ENCODE data around the gene NRARP. TPM values are rescaled to one million over a fixed set of nuclear protein-coding genes. Genes with fewer than 3 reads are reported as not detected.

Gene NRARP
- total RNA-seq, 8 experiments from 2014 or later: 1.00 to 20.5 (median 3.4) TPM; not detected in 1

DNA sequence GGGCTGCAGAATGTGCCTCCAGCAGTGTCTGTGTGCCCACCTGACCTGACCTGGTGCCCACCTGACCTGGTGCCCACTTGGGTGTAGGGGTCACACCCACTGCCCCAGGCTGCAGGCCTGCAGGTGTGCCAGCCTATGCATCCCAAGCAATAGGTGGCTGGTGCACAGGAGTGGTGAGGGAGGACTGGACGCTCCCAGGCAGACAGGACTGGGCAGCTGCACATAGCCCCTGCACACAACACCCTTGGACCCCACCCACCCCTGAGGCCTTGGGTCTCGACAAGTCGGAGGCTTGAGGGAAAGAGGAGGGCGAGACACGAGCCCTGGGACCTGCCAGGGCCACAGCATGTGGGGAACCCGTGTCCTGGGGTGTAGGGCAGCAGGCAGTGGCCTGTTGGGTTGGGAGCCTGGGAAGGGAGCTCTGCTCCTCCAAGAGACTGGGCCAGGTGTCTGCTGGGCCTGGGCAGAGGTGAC is 10.8 kb upstream of the NRARP start:
- 40% methylated on average over 1 of the region's 6 CpGs; no CpG with 5 or more reads in 9 of the 10 experiments for WGBS, 10 experiments
- H3K4me3 ChIP-seq: no peak overlapping the region
- peaks cover 53 to 73% of the 10 kb centered on the region in 2 donors for H3K4me1 ChIP-seq (replicated peaks in 1 of 2)
- no peak overlapping the region for H3K27ac ChIP-seq
- ATAC-seq (replicated peaks in 6 of 8): no peak
- in situ Hi-C loops (cut with MboI; ENCODE audit: low pct_unique_long_range_greater_than_20kb in 2 of 9, low sequenced_read_pairs in 9 of 9, unreplicated experiment in 9 of 9): loop anchor here in 6 of 9 experiments (25.0 kb wide), 2 partner anchors 99 to 224 kb away; partner anchors contain the start of genes EXD3 (in 5 of the 6) and NOXA1 (in 5 of the 6)

DNA sequence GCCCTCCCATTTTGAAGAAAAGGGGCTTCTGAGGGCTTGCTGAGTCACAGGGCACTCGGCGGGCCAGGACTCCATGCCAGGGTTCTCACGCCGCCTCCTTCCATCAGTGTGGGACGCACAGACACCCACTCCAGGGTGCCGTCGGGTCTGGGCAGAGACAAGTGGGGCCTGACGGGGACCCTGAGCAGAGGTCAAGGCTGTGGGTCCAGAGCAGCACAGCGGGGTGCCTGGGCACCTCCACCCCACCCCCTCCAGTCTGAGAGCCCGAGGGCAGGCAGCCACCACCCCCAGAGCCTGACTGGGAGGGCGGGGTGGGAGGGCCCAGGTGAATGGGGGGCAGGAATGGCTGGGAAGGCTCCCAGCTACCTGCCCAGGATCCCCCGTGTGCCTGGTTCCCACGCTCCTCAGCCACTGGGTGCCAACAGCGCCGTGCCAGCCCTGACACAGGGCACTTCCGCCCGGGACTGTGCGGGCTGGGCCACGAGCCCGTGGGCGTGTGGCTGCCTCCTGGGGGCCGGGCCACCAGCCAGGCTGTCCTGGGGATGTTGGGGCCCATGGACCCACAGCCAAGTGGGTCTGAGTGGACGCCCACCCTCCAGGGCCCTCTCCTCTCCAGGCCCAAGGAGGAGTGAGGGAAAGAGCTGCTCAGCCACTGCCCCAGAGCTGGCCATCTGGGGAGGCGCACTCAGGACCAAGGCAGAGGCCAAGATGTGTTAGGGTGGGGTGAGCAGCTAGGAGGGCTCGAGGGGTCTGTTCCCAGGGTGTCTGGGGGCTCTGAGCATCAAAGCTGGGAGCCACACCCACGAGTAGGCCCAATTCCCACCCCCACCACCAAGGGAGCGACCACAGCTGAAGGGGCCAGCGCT is 10.1 kb upstream of the NRARP start:
- ATAC-seq (replicated peaks in 6 of 8): no peak
- H3K4me1 ChIP-seq (replicated peaks in 1 of 2): peaks cover 58 to 73% of the 10 kb centered on the region in 2 donors
- H3K27ac ChIP-seq: no peak overlapping the region
- 80 to 92% (median 83%) methylated on average over 2 to 5 of the region's 28 CpGs; no CpG with 5 or more reads in 7 of the 10 experiments for WGBS, 10 experiments
- in situ Hi-C loops (cut with MboI; ENCODE audit: low pct_unique_long_range_greater_than_20kb in 2 of 9, low sequenced_read_pairs in 9 of 9, unreplicated experiment in 9 of 9): loop anchor here in 6 of 9 experiments (25.0 kb wide), 2 partner anchors 100 to 225 kb away; partner anchors contain the start of genes EXD3 (in 5 of the 6) and NOXA1 (in 5 of the 6)
- no peak overlapping the region for H3K4me3 ChIP-seq

DNA sequence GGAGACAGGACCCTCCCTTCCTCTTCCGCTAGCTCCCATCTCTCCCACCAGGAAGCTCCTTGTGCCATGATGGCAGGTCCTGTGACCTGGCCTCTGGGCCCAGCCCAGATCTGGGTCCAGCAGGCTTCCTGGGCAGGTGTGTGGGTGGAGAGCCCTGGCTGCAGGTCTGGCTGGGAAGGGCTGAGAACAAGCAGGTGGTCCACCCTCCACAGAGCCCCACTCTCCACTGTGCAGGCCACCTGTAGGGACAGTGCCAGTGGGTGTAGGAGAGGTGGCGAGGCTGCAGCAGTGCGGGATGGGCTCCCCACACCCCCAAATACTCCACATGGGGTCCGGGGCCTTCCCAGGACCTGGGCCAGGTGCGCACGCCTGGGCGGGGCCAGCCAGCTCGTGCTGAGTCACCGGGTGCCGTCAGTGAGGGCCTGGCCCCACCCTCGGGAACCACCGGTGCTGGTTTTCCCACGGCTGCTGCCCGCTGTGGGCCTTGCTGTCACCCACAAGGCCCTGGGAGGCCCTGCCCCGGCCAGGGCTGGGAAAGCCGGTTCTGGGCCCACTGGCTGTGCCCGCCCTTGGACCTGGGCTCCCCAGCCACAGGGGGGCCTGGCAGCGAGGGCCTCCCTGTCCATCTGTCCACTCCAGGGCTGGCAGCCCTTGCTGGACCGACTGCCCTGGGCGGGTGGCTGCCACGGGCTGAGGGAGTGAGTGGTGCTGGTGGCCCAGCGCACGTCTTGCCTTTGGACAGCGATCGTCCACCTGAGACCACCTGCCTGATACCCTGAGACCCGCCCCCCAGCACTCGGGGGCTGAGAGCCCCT is 9.3 kb upstream of the NRARP start:
- peaks cover 62 to 73% of the 10 kb centered on the region in 2 donors for H3K4me1 ChIP-seq (replicated peaks in 1 of 2)
- WGBS, 10 experiments: 80 to 96% (median 87%) methylated on average over 2 to 5 of the region's 27 CpGs; no CpG with 5 or more reads in 7 of the 10 experiments
- ATAC-seq (replicated peaks in 6 of 8): peak in 3 of 8 experiments; percentile 4 to 22 (median 12)
- H3K4me3 ChIP-seq: no peak overlapping the region
- in situ Hi-C loops (cut with MboI; ENCODE audit: low pct_unique_long_range_greater_than_20kb in 2 of 9, low sequenced_read_pairs in 9 of 9, unreplicated experiment in 9 of 9): loop anchor here in 6 of 9 experiments (25.0 kb wide), 2 partner anchors 101 to 226 kb away; partner anchors contain the start of genes EXD3 (in 5 of the 6) and NOXA1 (in 5 of the 6)
- H3K27ac ChIP-seq: no peak overlapping the region

DNA sequence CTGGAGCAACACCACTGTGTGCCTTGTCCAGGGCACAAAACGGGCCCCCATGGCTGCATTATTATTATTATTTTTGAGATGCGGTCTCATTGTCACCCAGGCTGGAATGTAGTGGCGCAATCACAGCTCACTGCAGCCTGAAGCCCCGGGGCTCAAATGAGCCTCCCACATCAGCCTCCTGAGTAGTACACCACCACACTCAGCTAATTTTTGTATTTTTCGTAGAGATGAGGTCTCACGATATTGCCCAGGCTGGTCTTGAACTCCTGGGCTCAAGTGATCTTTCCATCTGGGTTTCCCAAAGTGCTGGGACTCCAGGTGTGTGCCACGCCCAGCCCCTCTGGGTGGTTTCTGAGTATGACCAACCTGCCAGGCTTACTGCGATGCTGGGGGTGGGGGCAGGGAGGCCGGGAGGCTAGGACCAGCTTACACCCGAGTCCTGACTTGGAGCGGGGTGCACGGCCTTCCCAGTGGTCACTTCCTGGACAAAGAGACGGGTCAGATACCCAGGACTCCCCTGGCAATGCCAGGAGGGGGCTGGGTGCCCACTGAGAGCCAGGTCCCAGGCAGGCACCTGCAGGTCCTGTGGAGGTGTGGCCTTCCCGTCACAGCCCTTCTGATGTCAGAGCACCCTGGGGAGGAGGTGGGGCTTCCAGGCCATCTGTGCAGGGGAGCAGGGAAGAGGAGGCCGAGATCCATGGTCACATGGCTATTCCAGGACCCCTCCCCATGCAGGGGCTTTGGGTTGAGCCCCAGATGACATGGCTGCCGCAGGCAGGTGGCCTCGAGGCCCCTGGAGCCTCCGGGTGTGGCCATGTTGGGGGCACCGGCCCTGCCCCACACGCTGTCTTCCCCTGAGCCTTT is 8.3 kb upstream of the NRARP start:
- 40 to 90% (median 86%) methylated on average over 2 to 5 of the region's 20 CpGs; no CpG with 5 or more reads in 5 of the 10 experiments for WGBS, 10 experiments
- in situ Hi-C loops (cut with MboI; ENCODE audit: low pct_unique_long_range_greater_than_20kb in 2 of 9, low sequenced_read_pairs in 9 of 9, unreplicated experiment in 9 of 9): loop anchor here in 6 of 9 experiments (25.0 kb wide), 2 partner anchors 102 to 227 kb away; partner anchors contain the start of genes EXD3 (in 5 of the 6) and NOXA1 (in 5 of the 6)
- H3K4me3 ChIP-seq: no peak overlapping the region
- ATAC-seq (replicated peaks in 6 of 8): peak in 1 of 8 experiments; percentile 35
- H3K27ac ChIP-seq: no peak overlapping the region
- H3K4me1 ChIP-seq (replicated peaks in 1 of 2): peaks cover 64 to 74% of the 10 kb centered on the region in 2 donors

DNA sequence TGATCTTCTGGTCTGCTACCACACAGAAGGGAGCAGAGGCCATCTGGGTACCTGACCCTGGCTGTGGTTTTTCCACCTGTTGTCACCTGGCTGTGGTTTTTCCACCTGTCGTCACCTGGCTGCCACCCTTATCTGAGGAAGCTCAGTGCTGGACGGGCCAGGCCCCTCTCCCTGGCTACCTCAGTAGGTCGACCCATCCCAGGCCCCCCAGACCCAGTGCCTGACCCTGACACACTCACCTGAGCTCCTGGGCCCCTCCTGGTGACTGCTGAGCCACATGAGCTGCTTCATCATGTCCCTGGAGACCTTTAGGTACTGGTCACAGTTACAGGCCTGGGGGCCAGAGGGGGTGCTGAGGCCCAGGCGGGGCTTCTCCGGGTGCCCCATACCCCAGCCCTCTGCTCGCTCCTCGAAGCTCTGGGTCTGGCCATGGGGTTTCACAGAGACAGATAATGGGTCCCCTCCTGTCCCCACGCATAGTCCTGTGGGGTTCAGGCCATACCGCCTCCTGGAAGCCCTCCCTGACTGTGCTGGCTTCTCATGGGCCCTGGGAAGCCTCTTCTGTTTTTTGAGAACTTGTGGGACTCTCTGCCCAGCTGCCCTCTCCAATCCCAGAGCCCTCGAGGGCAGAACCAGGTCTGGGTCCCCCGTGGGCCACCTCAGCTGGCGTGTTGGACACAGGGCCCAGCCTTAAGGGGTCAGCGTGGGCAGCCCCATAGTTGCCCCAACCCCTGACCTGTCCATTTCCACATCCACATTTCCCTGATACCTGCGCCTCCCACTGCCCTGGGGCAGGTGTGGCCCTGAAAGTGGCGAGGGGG is 7.5 kb upstream of the NRARP start:
- Histone ChIP-seq H3K4me3 (no peak overlapping the region), H3K27ac (no peak overlapping the region), H3K4me1 (replicated peaks in 1 of 2) (peaks cover 64 to 72% of the 10 kb centered on the region in 2 donors)
- in situ Hi-C loops (cut with MboI; ENCODE audit: low pct_unique_long_range_greater_than_20kb in 2 of 9, low sequenced_read_pairs in 9 of 9, unreplicated experiment in 9 of 9): loop anchor here in 6 of 9 experiments (25.0 kb wide), 2 partner anchors 103 to 228 kb away; partner anchors contain the start of genes EXD3 (in 5 of the 6) and NOXA1 (in 5 of the 6)
- 91 to 100% (median 100%) methylated on average over 2 to 4 of the region's 15 CpGs; no CpG with 5 or more reads in 6 of the 10 experiments for WGBS, 10 experiments
- ATAC-seq (replicated peaks in 6 of 8): no peak

DNA sequence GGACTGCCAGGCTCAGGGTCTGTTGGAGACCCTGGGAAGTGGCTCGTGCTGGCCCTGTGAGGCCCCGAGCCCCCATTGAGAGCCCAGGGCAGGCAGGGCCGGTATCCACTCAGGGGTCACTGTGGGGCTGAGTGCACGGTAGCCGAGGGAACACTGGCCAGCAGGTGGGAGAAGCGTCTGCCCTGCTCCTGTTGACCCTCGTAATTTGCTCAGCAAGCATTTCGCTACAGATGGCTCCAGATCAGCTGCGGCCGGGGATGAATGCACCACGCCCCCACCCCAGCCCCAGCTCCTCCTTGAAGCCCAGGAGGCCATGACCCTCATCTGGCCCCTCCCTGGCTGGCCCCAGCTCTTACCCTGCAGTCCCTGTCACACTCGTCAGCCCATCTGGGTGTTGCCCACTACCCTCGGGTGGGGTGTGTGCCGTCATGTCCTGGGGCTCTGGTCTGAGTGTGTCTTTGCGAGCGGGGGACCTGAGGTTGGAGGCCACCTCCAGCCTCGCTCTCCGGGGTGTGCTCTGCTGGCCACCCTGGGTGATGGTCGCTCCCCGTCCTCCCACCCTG is 6.1 kb upstream of the NRARP start:
- Histone ChIP-seq H3K4me3 (no peak overlapping the region), H3K27ac (peak overlapping the region in 1 of 2 donors; percentile 48), H3K4me1 (replicated peaks in 1 of 2) (peaks cover 55 to 72% of the 10 kb centered on the region in 2 donors)
- no CpG with 5 or more reads among the region's 20 CpGs for WGBS, 10 experiments
- in situ Hi-C loops (cut with MboI; ENCODE audit: low pct_unique_long_range_greater_than_20kb in 2 of 9, low sequenced_read_pairs in 9 of 9, unreplicated experiment in 9 of 9): loop anchor here in 6 of 9 experiments (25.0 kb wide), 2 partner anchors 104 to 229 kb away; partner anchors contain the start of genes EXD3 (in 5 of the 6) and NOXA1 (in 5 of the 6)
- ATAC-seq (replicated peaks in 6 of 8): peak in 4 of 8 experiments; percentile 1 to 7 (median 4)

DNA sequence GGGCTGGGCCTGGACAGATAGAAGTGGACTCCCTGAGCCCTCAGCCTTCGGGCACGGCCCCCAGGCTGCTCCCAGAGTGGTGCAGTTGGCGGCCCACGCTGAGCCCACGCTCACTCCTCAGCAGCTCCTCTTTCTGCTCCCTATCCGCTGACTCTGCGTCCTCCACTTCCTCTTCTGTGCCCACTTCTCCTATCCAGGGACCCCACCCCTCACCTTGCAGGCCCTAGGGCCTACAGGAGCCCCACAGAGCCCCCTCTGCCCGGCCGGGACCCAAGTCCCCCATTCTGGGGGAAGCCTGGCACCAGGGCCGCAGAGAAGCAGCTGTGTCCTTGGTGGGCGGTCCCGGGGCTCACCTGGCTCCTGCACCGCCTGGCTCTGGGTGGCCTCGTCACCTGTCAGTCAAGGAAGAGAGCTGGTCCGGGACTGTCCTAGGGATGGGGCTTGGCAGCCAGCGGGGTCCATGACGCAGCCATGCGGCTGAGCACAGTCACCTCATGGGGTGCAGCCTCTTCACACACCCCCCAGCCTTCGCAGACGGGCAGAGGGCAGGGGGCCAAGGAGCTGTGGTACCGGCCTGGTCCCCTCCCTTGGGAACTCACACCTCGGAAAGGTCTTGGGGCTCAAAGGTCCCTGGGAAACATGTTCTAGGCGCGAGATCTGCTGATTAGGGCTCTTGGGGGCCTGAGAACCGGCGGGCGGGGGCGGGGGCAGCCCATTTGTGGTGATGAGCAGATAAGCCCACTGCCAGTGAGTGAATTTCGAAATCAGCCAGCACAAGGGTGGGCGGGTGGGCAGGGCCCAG is 5.4 kb upstream of the NRARP start:
- no peak for ATAC-seq (replicated peaks in 6 of 8)

DNA sequence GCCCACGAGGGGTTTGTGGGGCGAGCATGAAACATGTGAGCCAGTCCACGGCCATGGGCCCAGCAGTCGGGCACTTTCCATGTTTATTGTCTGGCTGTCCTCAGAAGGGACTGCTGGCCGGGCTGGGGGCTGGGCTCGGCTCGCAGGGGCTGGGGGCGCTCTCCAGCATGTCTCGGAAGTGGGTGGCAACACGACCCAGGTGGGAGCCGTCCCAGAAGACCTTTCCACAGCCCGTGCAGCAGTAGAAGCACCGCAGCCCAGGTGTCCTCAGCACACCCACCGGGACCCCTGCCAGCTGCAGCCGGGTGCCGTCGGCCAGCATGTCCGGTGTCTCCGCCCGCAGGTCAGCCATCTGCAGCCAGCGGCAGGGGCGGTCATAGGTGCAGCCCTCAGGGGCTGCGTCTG is 4.8 kb upstream of the NRARP start:
- ATAC-seq (replicated peaks in 6 of 8): no peak
- no peak overlapping the region for H3K27ac ChIP-seq
- no peak overlapping the region for H3K4me3 ChIP-seq
- peaks cover 59 to 78% of the 10 kb centered on the region in 2 donors for H3K4me1 ChIP-seq (replicated peaks in 1 of 2)
- in situ Hi-C loops (cut with MboI; ENCODE audit: low pct_unique_long_range_greater_than_20kb in 2 of 9, low sequenced_read_pairs in 9 of 9, unreplicated experiment in 9 of 9): loop anchor here in 6 of 9 experiments (25.0 kb wide), 2 partner anchors 105 to 230 kb away; partner anchors contain the start of genes EXD3 (in 5 of the 6) and NOXA1 (in 5 of the 6)
- WGBS, 10 experiments: 80% methylated on average over 1 of the region's 23 CpGs; no CpG with 5 or more reads in 9 of the 10 experiments

More for the DNA sequence above, 5.4 kb upstream of the NRARP start:
- in situ Hi-C loops (cut with MboI; ENCODE audit: low pct_unique_long_range_greater_than_20kb in 2 of 9, low sequenced_read_pairs in 9 of 9, unreplicated experiment in 9 of 9): loop anchor here in 6 of 9 experiments (25.0 kb wide), 2 partner anchors 105 to 230 kb away; partner anchors contain the start of genes EXD3 (in 5 of the 6) and NOXA1 (in 5 of the 6)
- Histone ChIP-seq H3K4me1 (replicated peaks in 1 of 2) (peaks cover 59 to 78% of the 10 kb centered on the region in 2 donors), H3K27ac (peak overlapping the region in 1 of 2 donors; percentile 48), H3K4me3 (no peak overlapping the region)
- 60 to 76% methylated on average over 1 to 5 of the region's 30 CpGs; no CpG with 5 or more reads in 8 of the 10 experiments for WGBS, 10 experiments

DNA sequence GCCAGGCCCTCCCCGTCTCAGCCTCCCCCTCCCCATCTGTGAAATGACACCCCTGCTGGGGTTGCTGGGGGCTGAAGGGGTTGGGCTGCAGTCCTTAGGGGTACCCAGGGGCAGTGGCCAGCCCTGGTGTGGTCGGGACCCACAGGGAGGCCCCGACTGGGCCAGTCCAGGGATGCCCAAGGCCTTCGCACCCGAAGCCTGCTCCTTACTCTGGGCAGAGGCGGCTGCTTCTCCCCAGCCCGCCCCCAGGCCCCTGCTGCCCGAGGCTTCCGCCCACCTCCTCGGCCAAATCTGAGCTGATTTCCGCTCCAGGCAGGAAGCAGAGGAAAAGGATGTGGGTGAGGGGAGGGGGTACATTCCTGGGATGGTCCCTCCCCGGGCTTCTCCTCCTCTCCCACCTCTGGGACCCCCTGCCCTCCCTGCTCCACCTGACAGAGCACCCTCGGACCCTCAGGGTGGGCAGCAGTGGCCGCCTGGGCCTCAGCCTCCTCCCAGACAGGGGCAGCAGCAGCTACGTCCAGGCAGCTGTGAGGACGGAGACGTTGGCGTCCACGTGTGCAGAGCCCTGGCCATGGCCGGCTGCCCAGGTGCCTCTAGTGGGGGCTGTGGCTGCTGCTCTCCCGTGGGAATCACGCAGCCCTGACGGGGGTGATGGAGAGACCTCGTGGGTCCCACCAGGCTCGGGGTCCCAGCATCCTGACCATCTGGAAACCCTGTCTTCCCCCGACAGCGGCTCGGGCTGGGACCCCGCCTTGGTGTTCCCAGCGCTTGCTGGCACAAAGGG is 4.2 kb upstream of the NRARP start:
- in situ Hi-C loops (cut with MboI; ENCODE audit: low pct_unique_long_range_greater_than_20kb in 2 of 9, low sequenced_read_pairs in 9 of 9, unreplicated experiment in 9 of 9): loop anchor here in 6 of 9 experiments (25.0 kb wide), 2 partner anchors 106 to 231 kb away; partner anchors contain the start of genes EXD3 (in 5 of the 6) and NOXA1 (in 5 of the 6)
- Histone ChIP-seq H3K4me3 (no peak overlapping the region), H3K4me1 (replicated peaks in 1 of 2) (peaks cover 59 to 75% of the 10 kb centered on the region in 2 donors), H3K27ac (peak overlapping the region in 1 of 2 donors; percentile 78)
- no peak for ATAC-seq (replicated peaks in 6 of 8)
- 90% methylated on average over 4 of the region's 30 CpGs; no CpG with 5 or more reads in 9 of the 10 experiments for WGBS, 10 experiments
